Testis (tissue), 3 donors: Measurements from ENCODE around the gene WDR48. TPM values are rescaled to one million over a fixed set of nuclear protein-coding genes. Genes with fewer than 3 reads are reported as not detected.

Experiments
- DNase-seq: peaks from one replicate; pipeline ENCODE4 v3.0.0-alpha.2; 2019
- H3K27ac ChIP-seq, 2 donors: fragments of 200-600 bp; sonication (generic); one replicate each; pipeline ENCODE4 v1.5.1; 2019
- H3K27me3 ChIP-seq: fragments of 200-600 bp; sonication (generic); one replicate; pipeline ENCODE4 v1.5.1; 2019
- H3K36me3 ChIP-seq: fragments of 200-600 bp; sonication (generic); one replicate; pipeline ENCODE4 v1.5.1; 2017; ENCODE audit warnings: low read depth; ENCODE audit errors: missing control alignments
- H3K4me1 ChIP-seq: fragments of 200-600 bp; sonication (generic); one replicate; pipeline ENCODE4 v1.5.1; 2019
- H3K4me3 ChIP-seq, 2 donors: fragments of 200-600 bp; sonication (generic); one replicate each; pipeline ENCODE4 v1.5.1; 2017 to 2019
- H3K9me3 ChIP-seq: fragments of 200-600 bp; sonication (generic); one replicate; pipeline ENCODE4 v1.5.1; 2017
- POLR2A ChIP-seq: fragments of 450-650 bp; IDR thresholded peaks from one replicate; pipeline ENCODE4 v1.6.1; 2017; ENCODE audit warnings: antibody characterized with exemption, mild to moderate bottlenecking, moderate library complexity
- WGBS, 2 donors: methylation state at CpG; one replicate each; pipeline ENCODE4 v1.1.5; 2018; 5-methylcytosine and 5-hydroxymethylcytosine counted together
- intact Hi-C: fragments of 100-400 bp; cut with DNase I; formaldehyde crosslinking; loops from one replicate; pipeline ENCODE4 v1.15.1; 2023; ENCODE audit warnings: low total_unique reads
- polyA plus RNA-seq: library from polyadenylated mRNA; stranded (reverse); fragments of 350-450 nt; fragmentation: Illumina TruSeq; extraction: RNeasy Lipid Tissue Mini Kit (QIAGEN cat#74804); gene quantifications from one replicate; pipeline ENCODE4 v1.2.3, GENCODE V29; 2014; ENCODE audit warnings: low read depth, low replicate concordance; ENCODE audit not compliant: insufficient read depth
- total RNA-seq, 2 donors: library from RNA; depleted of rRNA; stranded (reverse); fragments of >200 nt; gene quantifications; one replicate each; pipeline ENCODE4 v1.2.3, GENCODE V29; 2016
- TF ChIP-seq, protein P1 (sequence below), 3 experiments: fragments of 450-650 bp in 2 of 3; fragments of 200-600 bp in 1 of 3; sonication (generic) in 1 of 3; IDR thresholded peaks; one replicate each; pipeline ENCODE4 v1.5.1; 2016 to 2019; ENCODE audit warnings: antibody characterized with exemption in 3 of 3, mild to moderate bottlenecking in 2 of 3, moderate library complexity in 1 of 3

The WDR48 gene
- total and polyA plus RNA-seq, 3 donors from 2014 or later, result 67.8 to 130 (median 74.1) TPM

DNA sequence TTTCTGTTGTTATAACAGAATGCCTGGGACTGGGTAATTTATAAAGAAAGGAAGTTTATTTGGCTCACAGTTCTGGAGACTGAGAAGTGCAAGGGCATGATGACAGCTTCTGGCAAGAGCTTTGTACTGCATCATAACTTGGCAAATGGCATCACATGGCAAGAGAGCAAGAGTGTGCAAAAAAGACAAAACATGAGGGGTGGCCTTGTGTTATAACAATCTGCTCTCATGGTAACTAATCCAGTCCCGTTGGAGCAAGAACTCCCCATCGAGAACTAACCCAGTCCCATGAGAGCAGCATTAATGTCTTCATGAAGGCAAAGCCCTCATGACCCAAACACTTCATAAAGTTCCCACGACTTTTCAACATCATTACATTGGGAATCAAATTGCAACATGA lies 23.3 kb upstream of the WDR48 start:
- intact Hi-C loops, result no loop called here
- no peak overlapping the region for H3K4me3 ChIP-seq
- no peaks in the 10 kb centered on the region for H3K9me3 ChIP-seq
- 85 to 87% methylated on average over 3 of the region's 3 CpGs for WGBS, 2 donors
- no peak for DNase-seq
- no peaks in the 10 kb centered on the region for H3K36me3 ChIP-seq
- H3K4me1 ChIP-seq, result no peaks in the 10 kb centered on the region
- no peaks in the 10 kb centered on the region for H3K27me3 ChIP-seq
- TF ChIP-seq, protein P1, sequence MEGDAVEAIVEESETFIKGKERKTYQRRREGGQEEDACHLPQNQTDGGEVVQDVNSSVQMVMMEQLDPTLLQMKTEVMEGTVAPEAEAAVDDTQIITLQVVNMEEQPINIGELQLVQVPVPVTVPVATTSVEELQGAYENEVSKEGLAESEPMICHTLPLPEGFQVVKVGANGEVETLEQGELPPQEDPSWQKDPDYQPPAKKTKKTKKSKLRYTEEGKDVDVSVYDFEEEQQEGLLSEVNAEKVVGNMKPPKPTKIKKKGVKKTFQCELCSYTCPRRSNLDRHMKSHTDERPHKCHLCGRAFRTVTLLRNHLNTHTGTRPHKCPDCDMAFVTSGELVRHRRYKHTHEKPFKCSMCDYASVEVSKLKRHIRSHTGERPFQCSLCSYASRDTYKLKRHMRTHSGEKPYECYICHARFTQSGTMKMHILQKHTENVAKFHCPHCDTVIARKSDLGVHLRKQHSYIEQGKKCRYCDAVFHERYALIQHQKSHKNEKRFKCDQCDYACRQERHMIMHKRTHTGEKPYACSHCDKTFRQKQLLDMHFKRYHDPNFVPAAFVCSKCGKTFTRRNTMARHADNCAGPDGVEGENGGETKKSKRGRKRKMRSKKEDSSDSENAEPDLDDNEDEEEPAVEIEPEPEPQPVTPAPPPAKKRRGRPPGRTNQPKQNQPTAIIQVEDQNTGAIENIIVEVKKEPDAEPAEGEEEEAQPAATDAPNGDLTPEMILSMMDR (IDR thresholded peaks at IDR 0.05), result no peak
- no peak for TF ChIP-seq POLR2A
- no peak overlapping the region for H3K27ac ChIP-seq

DNA sequence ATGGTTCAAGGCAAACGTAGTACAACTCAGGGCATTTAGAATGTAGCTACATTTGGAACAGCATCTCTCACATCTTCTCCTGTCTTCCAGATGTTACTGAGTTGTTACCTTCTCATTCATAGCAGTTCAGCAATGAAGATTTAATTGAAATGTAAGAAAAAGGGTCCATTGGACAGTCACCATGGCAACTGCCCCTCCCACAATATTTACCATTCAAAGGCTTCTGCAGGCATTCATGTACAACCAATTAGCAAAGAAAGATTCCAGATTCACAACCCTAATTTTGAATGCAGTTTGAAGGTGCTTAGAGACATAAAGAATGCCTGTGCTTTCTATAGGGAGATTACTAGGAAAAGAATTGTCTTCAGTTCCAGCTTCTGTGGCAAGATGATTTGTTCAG lies 22.3 kb upstream of the WDR48 start:
- H3K36me3 ChIP-seq, result no peaks in the 10 kb centered on the region
- H3K4me1 ChIP-seq, result no peaks in the 10 kb centered on the region
- 82 to 88% methylated on average over 1 of the region's 1 CpG for WGBS, 2 donors
- no peak overlapping the region for H3K4me3 ChIP-seq
- no peak overlapping the region for H3K27ac ChIP-seq
- intact Hi-C loops, result no loop called here
- no peaks in the 10 kb centered on the region for H3K27me3 ChIP-seq
- no peak for DNase-seq
- TF ChIP-seq, protein P1 (IDR thresholded peaks at IDR 0.05), result no peak
- no peak for TF ChIP-seq POLR2A
- no peaks in the 10 kb centered on the region for H3K9me3 ChIP-seq

DNA sequence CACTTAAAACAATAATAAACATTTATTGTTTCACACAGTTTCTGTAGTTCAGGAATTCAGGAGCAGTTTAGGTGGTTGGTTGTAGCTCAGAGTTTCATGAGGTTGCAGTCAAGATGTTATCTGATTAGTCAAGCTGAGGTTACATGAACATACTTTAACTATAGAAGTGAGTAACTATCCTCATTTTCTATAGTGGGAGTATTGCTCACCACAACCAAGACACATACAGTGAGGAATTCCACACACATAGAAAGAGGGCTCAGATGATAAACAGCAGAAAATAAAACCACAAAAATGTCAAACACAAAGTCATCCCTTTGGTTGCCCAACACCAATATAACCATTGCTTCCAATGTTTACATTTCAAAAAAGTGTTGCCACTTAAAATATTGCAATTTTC lies 13.7 kb upstream of the WDR48 start:
- Histone ChIP-seq H3K27ac (no peak overlapping the region), H3K36me3 (no peaks in the 10 kb centered on the region), H3K9me3 (no peaks in the 10 kb centered on the region), H3K27me3 (no peaks in the 10 kb centered on the region), H3K4me3 (no peak overlapping the region), H3K4me1 (no peaks in the 10 kb centered on the region)
- TF ChIP-seq, protein P1 (IDR thresholded peaks at IDR 0.05), result no peak
- TF ChIP-seq POLR2A, result no peak
- no peak for DNase-seq
- intact Hi-C loops, result no loop called here

DNA sequence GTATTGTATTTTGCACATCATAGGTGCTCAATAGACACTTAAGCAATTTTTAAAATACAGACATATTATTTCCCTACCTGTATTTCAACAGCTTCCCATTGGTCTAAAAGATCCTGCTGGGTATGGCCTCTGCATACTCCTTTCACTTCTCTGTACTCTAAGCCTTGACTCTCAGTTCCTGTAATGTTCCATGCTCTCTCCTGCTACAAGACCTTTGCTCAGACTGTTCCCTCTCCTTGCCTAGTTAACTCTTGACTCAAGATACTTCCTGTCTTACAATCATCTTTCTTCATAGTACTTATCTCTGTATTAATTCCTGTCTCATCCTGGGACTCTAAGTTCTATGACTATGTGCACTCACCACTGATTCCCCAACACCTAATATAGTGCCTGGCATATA lies 1.8 kb upstream of the WDR48 start:
- DNase-seq, result no peak
- intact Hi-C loops, result no loop called here
- no peak for TF ChIP-seq POLR2A
- TF ChIP-seq, protein P1 (IDR thresholded peaks at IDR 0.05), result no peak

DNA sequence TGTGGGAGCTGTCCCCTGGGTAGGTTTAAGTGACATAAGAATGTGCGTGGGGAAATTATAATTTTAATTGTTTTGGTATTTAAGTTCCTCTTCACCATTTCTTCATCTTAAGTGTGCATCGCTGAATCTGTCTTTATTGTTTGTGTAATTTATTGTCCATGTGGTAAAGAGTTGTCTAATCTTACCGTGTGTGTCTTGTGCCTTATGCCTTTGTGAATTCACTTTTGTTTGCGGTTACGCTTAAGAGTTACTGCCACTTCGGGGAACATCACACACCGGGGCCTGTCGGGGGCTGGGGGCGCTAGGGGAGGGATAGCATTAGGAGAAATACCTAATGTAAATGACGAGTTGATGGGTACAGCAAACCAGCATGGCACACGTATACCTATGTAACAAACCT lies 767 bp downstream of the WDR48 start:
- Histone ChIP-seq H3K9me3 (no peaks in the 10 kb centered on the region), H3K4me1 (peaks cover 12% of the 10 kb centered on the region), H3K36me3 (no peaks in the 10 kb centered on the region), H3K27me3 (no peaks in the 10 kb centered on the region), H3K4me3 (peak overlapping the region; percentile 91 to 99), H3K27ac (peak overlapping the region; percentile 91 to 98)
- no peak for DNase-seq
- TF ChIP-seq, protein P1 (IDR thresholded peaks at IDR 0.05), result no peak
- TF ChIP-seq POLR2A, result no peak
- intact Hi-C loops, result no loop called here
- 0 to 3% methylated on average over 11 of the region's 11 CpGs for WGBS, 2 donors

More for the DNA sequence above, 1.8 kb upstream of the WDR48 start:
- H3K27ac ChIP-seq, result no peak overlapping the region
- no peaks in the 10 kb centered on the region for H3K9me3 ChIP-seq
- H3K4me3 ChIP-seq, result no peak overlapping the region
- H3K4me1 ChIP-seq, result peaks cover 12% of the 10 kb centered on the region
- no peaks in the 10 kb centered on the region for H3K36me3 ChIP-seq
- no peaks in the 10 kb centered on the region for H3K27me3 ChIP-seq
